GM21786 (cell line): ENCODE data around the gene CERS6.

Experiments
- ATAC-seq: cut with Tn5 transposase; IDR thresholded peaks from one replicate; pipeline ENCODE4 v1.9.1; 2021; ENCODE audit not compliant: unreplicated experiment

CERS6 gene

GRCh38 chr2:168692132-168692744, 236.2 kb downstream of the CERS6 start:
- no peak for ATAC-seq

- ATAC-seq, result no peak
These were observed 238.1 kb downstream of the CERS6 start for GRCh38 chr2:168694173-168694572.

- no peak for ATAC-seq
These were observed 238.8 kb downstream of the CERS6 start for GRCh38 chr2:168694866-168695265.

- no peak for ATAC-seq
These were observed 241.6 kb downstream of the CERS6 start for GRCh38 chr2:168697668-168698121.

- no peak for ATAC-seq
These were observed 242.9 kb downstream of the CERS6 start for GRCh38 chr2:168698969-168699368.

GRCh38 chr2:168699844-168700417, 243.9 kb downstream of the CERS6 start:
- no peak for ATAC-seq

- no peak for ATAC-seq
These were observed 244.7 kb downstream of the CERS6 start for GRCh38 chr2:168700615-168701245.

GRCh38 chr2:168702579-168702978, 246.5 kb downstream of the CERS6 start:
- no peak for ATAC-seq

- ATAC-seq, result no peak
These were observed 247.9 kb downstream of the CERS6 start for GRCh38 chr2:168703926-168704325.

GRCh38 chr2:168705534-168706470, 249.7 kb downstream of the CERS6 start:
- ATAC-seq, result no peak

- no peak for ATAC-seq
These were observed 250.7 kb downstream of the CERS6 start for GRCh38 chr2:168706806-168707205.

- ATAC-seq, result no peak
These were observed 252.0 kb downstream of the CERS6 start for GRCh38 chr2:168708080-168708479.

GRCh38 chr2:168710754-168711467, 254.8 kb downstream of the CERS6 start:
- ATAC-seq, result no peak

GRCh38 chr2:168712053-168712452, 256.0 kb downstream of the CERS6 start:
- ATAC-seq, result peak; percentile 98

GRCh38 chr2:168713325-168713724, 257.3 kb downstream of the CERS6 start:
- ATAC-seq, result no peak

- ATAC-seq, result no peak
These were observed 259.8 kb downstream of the CERS6 start for GRCh38 chr2:168715849-168716248.

GRCh38 chr2:168716839-168717238, 260.8 kb downstream of the CERS6 start:
- ATAC-seq, result no peak

- ATAC-seq, result no peak
These were observed 261.9 kb downstream of the CERS6 start for GRCh38 chr2:168717790-168718502.

GRCh38 chr2:168718622-168719021, 262.6 kb downstream of the CERS6 start:
- no peak for ATAC-seq

- no peak for ATAC-seq
These were observed 263.4 kb downstream of the CERS6 start for GRCh38 chr2:168719446-168719845.
